ENCODE data around the gene CIDEC.

GRCh38 chr3:9916734-9917680 lies 37.0 kb upstream of the CIDEC start, which contains the start of gene IL17RC:
- TF ChIP-seq CTCF (IDR thresholded peaks at IDR 0.05), result no peak
- peak; percentile 34 to 82 for TF ChIP-seq POLR2AphosphoS5 (IDR thresholded peaks at IDR 0.05)
- peak in 2 of 4 donors; percentile 45 to 69 for TF ChIP-seq POLR2A (IDR thresholded peaks at IDR 0.05)
